HG03460 (cell line): ENCODE results near the gene ANP32B.
A peak's percentile ranks its signal among the peaks of the same experiment; 100 is the strongest.

ENCODE experiments used
- ATAC-seq: cut with Tn5 transposase; IDR thresholded peaks from one replicate; pipeline ENCODE4 v1.9.1; 2021; ENCODE audit not compliant: unreplicated experiment

The ANP32B gene

GRCh38 chr9:98057138-98057799 is 74.1 kb downstream of the ANP32B start:
- peak; percentile 0 for ATAC-seq

GRCh38 chr9:98062161-98062560 is 79.0 kb downstream of the ANP32B start:
- no peak for ATAC-seq

- no peak for ATAC-seq
These were observed 81.7 kb downstream of the ANP32B start for GRCh38 chr9:98064623-98065392.
